GM12865 (cell line): ENCODE results near the gene MAP3K8.

Experiments used
- DNase-seq: peaks from one replicate; pipeline ENCODE4 v3.0.0; 2010; ENCODE audit warnings: low read depth
- H3K4me3 ChIP-seq: 2 replicates; pipeline ENCODE4 v1.5.1; 2011; ENCODE audit warnings: mild to moderate bottlenecking, low read depth, low read length, control low read depth
- TF ChIP-seq, protein P1 (sequence below): IDR thresholded peaks from 2 replicates; pipeline ENCODE4 v1.5.1; 2011; ENCODE audit warnings: low read length, control low read depth, low read depth, inconsistent platforms; ENCODE audit not compliant: insufficient read depth; ENCODE audit errors: missing control alignments

The MAP3K8 gene

GRCh38 chr10:30499816-30500215 lies 65.8 kb downstream of the MAP3K8 start:
- H3K4me3 ChIP-seq: no peak overlapping the region
- DNase-seq: no peak
- TF ChIP-seq, protein P1, sequence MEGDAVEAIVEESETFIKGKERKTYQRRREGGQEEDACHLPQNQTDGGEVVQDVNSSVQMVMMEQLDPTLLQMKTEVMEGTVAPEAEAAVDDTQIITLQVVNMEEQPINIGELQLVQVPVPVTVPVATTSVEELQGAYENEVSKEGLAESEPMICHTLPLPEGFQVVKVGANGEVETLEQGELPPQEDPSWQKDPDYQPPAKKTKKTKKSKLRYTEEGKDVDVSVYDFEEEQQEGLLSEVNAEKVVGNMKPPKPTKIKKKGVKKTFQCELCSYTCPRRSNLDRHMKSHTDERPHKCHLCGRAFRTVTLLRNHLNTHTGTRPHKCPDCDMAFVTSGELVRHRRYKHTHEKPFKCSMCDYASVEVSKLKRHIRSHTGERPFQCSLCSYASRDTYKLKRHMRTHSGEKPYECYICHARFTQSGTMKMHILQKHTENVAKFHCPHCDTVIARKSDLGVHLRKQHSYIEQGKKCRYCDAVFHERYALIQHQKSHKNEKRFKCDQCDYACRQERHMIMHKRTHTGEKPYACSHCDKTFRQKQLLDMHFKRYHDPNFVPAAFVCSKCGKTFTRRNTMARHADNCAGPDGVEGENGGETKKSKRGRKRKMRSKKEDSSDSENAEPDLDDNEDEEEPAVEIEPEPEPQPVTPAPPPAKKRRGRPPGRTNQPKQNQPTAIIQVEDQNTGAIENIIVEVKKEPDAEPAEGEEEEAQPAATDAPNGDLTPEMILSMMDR: no peak

- no peak for DNase-seq
- H3K4me3 ChIP-seq: no peak overlapping the region
Observed at GRCh38 chr10:30500534-30500933, 66.5 kb downstream of the MAP3K8 start.

DNA sequence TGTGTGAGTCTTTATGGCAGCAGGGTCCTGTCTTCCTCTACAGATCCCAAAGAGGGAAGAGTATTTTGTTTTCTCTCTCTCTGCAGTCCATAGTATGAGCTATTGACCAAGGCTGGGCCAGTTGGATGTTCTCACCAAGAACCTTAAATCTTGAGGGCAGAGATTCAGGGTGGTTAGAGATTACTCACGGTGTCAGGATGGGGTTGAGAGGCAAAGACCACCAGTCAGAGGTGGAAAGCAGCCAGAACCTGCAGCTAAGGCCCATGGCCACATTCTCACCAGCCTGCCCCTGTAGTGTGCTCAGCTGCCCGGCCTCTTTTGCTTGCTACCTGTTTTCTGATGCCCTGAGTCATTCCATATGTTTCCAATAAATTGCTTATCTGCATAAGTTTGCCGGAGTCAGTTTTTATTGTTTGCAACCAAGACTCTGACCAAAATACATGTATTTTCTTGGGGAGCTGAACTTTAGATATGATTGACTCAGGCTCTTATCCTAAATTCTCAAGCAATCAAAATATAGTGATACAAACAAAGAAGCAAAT lies 67.0 kb downstream of the MAP3K8 start:
- TF ChIP-seq, protein P1: no peak
- DNase-seq: no peak
- no peak overlapping the region for H3K4me3 ChIP-seq

More at GRCh38 chr10:30500534-30500933, 66.5 kb downstream of the MAP3K8 start:
- TF ChIP-seq, protein P1: no peak

DNA sequence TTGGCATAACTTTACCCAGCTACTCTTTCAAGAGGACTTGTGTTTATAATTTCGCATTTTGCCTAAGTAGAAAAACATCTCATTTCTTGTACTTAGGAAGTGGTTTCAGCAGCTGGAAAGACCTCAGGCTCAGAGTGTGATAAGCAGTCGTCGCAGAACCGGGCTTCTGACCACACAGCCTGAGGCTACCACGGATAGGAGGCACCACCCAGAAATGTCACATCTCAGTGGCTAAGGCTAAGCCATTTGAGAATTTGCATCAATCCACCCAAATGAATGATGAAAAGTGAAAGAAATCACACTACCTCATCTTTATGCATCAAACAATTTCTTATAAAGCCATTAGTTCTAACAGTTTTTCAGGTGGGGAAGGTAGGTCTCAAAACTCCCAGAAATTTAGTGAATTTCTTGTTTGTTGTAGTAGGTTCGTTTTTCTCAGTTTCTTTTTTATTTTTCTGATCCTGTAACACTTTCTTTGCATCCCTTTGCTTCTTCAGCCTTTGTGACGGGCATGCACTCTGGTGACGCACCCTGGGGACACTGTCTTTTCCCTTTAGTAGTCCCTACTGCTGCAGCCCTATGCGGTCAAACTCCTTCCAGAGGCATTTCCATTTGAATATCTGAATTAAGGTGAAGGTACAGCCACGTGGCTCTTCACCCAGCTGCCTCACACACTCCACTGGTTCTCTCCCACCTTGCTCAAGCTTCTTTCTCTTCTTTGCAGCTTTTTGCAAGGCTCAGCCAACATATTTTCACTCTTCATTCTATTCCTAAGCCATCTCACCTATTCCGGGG lies 68.5 kb downstream of the MAP3K8 start:
- H3K4me3 ChIP-seq: peak overlapping the region; percentile 34
- TF ChIP-seq, protein P1: no peak
- DNase-seq: peak; percentile 90

- no peak for DNase-seq
- TF ChIP-seq, protein P1: no peak
- H3K4me3 ChIP-seq: no peak overlapping the region
Observed at GRCh38 chr10:30503700-30504266, 69.8 kb downstream of the MAP3K8 start.

DNA sequence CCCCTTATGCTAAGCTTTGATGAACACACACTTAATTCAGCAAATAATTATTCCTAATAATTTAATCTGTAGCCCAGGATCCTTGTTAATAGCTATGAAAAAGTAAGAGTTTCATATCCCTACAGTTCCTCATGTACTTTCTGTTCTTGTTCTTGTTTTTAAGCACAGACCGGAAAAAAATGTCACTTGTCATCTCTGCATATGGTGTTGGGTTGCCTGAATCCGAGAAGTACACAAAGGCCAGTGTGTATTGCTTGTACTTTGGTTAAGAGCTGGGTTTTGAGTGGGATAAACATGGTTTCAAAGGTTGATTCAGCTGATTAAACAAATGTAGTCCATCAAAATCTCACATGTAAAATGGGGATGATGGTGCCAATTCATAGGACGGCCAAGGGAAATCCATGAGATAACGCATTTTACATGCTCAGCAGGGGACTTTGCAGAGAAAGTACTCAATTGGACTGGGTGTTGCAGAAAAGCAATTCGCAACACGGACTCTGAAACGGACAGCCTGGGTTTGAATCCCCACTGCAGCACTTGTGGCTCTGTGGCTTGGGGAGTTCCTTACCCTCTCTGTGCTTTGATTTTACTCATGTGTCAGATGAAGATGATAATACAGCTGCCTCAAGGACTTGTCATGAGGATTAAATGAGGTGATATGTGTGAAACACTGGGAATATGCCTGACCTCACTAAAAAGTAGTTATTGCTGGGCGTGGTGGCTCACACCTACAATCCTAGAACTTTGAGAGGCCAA lies 71.7 kb downstream of the MAP3K8 start:
- peak; percentile 54 for DNase-seq
- TF ChIP-seq, protein P1: no peak
- no peak overlapping the region for H3K4me3 ChIP-seq
